ENCODE data around the gene PLXNA4.

DNA sequence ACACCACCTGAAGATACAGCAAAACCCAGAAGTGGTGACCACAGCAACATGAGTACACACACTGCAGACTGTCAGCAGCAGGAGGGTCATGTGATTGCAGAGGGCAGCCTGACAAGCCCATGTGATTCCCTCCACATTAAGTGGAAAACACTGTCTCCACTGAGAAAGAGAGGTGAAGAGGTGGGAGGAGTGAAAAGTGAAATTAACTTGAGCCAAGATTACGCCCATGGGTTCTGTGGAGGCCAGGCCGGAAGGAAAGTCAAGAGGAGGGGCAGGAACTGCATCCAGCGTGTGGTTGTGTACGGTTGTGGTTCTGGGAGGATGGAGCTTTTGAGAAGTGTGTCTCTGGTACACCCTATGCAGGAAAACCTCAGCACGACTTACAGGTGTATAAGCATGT lies 138.5 kb downstream of the PLXNA4 start:
- TF ChIP-seq, protein P1, sequence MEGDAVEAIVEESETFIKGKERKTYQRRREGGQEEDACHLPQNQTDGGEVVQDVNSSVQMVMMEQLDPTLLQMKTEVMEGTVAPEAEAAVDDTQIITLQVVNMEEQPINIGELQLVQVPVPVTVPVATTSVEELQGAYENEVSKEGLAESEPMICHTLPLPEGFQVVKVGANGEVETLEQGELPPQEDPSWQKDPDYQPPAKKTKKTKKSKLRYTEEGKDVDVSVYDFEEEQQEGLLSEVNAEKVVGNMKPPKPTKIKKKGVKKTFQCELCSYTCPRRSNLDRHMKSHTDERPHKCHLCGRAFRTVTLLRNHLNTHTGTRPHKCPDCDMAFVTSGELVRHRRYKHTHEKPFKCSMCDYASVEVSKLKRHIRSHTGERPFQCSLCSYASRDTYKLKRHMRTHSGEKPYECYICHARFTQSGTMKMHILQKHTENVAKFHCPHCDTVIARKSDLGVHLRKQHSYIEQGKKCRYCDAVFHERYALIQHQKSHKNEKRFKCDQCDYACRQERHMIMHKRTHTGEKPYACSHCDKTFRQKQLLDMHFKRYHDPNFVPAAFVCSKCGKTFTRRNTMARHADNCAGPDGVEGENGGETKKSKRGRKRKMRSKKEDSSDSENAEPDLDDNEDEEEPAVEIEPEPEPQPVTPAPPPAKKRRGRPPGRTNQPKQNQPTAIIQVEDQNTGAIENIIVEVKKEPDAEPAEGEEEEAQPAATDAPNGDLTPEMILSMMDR (IDR thresholded peaks at IDR 0.05 in 8 of 11, conservative IDR thresholded peaks at IDR 0.05 in 3 of 11): no peak
- TF ChIP-seq POLR2A (IDR thresholded peaks at IDR 0.05): no peak
